OCI-LY7 (cell line): ENCODE results near the gene TRIM8.

Experiments
- CTCF ChIP-seq: fragments of 200-600 bp; sonication (generic); conservative IDR thresholded peaks from 2 replicates; pipeline ENCODE4 v1.5.1; 2014; ENCODE audit warnings: mild to moderate bottlenecking, antibody characterized with exemption, low read length, moderate library complexity, mixed read lengths
- EZH2phosphoT487 ChIP-seq: fragments of 200-600 bp; sonication (generic); IDR thresholded peaks from 2 replicates; pipeline ENCODE4 v1.6.1; 2018; ENCODE audit warnings: low read depth, borderline replicate concordance, mild to moderate bottlenecking, mixed run types, antibody characterized with exemption, low read length, moderate library complexity, mixed read lengths

- TF ChIP-seq CTCF: no peak
- TF ChIP-seq EZH2phosphoT487: no peak
Observed at GRCh38 chr10:102679596-102679995, 35.3 kb downstream of the TRIM8 start.
